Activated CD8-positive, alpha-beta memory T cell treated with anti-CD3 and anti-CD28 coated beads, Interleukin-2, amount 10 ng/mL, durations not matched to agents 7 days and 5 days (primary cell): Measurements from ENCODE around the gene PLCH1. TPM values are rescaled to one million over a fixed set of nuclear protein-coding genes. Genes with fewer than 3 reads are reported as not detected.

ENCODE experiments used
- ATAC-seq: fragments of 150-1000 bp; cut with Tn5 transposase; one replicate; pipeline ENCODE4 v1.10.0; 2021; ENCODE audit warnings: moderate library complexity
- CTCF ChIA-PET: fragments of 350-600 bp; sonication (Branson Sonifier 250); formaldehyde crosslinking; loops from one replicate; lab custom pipeline; 2021; ENCODE audit warnings: antibody characterized with exemption; lab: Charles Lee
- DNase-seq: peaks from one replicate; pipeline ENCODE4 v3.0.0-alpha.2; 2020
- H3K27ac Mint-ChIP-seq: one replicate; pipeline ENCODE4 v1.8.0; 2021; ENCODE audit warnings: mild to moderate bottlenecking, mixed read lengths
- H3K27me3 Mint-ChIP-seq: one replicate; pipeline ENCODE4 v1.8.0; 2021; ENCODE audit warnings: mixed read lengths
- H3K36me3 Mint-ChIP-seq: one replicate; pipeline ENCODE4 v1.8.0; 2021; ENCODE audit warnings: mild to moderate bottlenecking, mixed read lengths
- H3K4me1 Mint-ChIP-seq: one replicate; pipeline ENCODE4 v1.8.0; 2021; ENCODE audit warnings: mixed read lengths
- H3K4me3 Mint-ChIP-seq: one replicate; pipeline ENCODE4 v1.8.0; 2021; ENCODE audit warnings: mild to moderate bottlenecking, moderate library complexity, mixed read lengths
- H3K9me3 Mint-ChIP-seq: one replicate; pipeline ENCODE4 v1.8.0; 2022; ENCODE audit warnings: low read depth, mixed read lengths
- total RNA-seq, 2 experiments: library from RNA; stranded (reverse); gene quantifications; one replicate each; pipeline ENCODE4 v1.2.3, GENCODE V29; 2021

Gene PLCH1
- total RNA-seq, 2 experiments from 2014 or later, result 0.26 to 0.58 TPM

DNA sequence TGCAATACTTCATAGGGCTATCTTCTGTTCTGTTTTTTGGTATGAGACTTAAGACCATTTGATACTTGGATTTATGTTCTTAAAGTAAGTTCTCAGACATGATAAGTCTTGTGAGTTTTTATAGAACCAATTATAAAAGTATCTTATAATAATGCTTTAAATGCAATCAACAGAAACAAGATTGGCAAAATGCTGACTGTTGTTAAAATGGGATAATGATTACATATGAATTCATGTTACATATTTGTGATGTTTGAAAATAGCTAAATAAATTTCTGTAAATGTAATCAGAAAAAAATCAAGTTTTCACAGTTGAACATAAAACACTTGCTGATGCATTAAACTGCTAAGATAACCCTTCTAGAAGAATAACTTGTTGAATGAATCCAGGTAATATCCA is 148.3 kb downstream of the PLCH1 start:
- H3K27me3 Mint-ChIP-seq, result no peaks in the 10 kb centered on the region
- H3K36me3 Mint-ChIP-seq, result no peaks in the 10 kb centered on the region
- DNase-seq (no peak), ATAC-seq (no peak)
- CTCF ChIA-PET, result no interaction called here
- no peak overlapping the region for H3K4me3 Mint-ChIP-seq
- no peaks in the 10 kb centered on the region for H3K9me3 Mint-ChIP-seq
- no peaks in the 10 kb centered on the region for H3K4me1 Mint-ChIP-seq
- no peak overlapping the region for H3K27ac Mint-ChIP-seq

DNA sequence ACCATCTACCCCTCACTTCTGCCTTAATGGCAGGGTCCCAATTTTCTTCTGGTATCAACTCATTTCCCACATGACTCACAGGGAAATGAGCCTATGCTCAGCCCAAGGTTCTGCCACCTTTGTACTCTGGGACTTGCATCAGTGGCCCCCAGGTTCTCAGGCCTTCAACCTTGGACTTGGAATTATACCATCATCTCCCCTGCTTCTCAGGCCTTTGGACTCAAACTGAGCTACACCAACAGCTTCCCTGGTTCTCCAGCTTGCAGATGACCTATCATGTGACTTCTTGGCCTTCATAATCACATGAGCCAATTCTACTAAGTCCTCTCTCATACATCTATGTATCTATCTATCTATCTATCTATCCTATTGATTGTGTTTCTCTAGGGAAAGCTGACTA is 149.5 kb downstream of the PLCH1 start:
- CTCF ChIA-PET, result no interaction called here
- Mint-ChIP-seq H3K9me3 (no peaks in the 10 kb centered on the region), H3K4me3 (no peak overlapping the region), H3K4me1 (no peaks in the 10 kb centered on the region), H3K27ac (no peak overlapping the region), H3K27me3 (no peaks in the 10 kb centered on the region), H3K36me3 (no peaks in the 10 kb centered on the region)
- DNase-seq (no peak), ATAC-seq (no peak)

DNA sequence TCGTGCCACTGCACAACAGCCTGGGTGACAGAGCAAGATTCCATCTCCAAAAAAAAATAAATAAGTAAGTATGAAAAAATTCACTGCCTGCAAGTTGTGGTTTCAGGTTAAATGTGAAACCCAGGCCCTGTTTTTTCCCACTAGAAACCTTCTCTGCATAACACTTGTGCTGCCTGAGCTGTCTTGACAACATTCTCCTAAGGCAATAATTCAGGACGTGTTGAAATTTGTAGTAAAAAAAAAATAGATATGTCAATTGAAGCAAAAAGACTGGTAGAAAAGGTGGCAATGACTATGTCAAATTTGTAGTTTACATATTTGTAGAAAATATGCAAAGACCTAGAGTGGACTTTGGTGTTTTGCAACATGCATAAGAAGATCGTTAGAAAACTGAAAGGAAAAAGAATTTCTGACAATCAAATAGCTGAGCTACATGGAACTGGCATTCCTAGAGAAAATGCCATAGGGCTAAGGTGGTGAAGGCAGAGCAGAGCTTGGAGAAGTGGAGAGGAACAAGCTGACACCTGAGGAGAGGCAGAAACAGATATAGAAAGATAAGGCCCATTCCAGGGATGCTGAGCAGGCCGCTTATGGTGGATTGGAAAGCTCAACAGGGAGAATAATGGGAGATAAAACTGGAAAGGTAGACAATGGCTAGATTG is 150.2 kb downstream of the PLCH1 start:
- no peak for ATAC-seq
- CTCF ChIA-PET, result no interaction called here
- no peaks in the 10 kb centered on the region for H3K27me3 Mint-ChIP-seq
- no peak for DNase-seq
- no peaks in the 10 kb centered on the region for H3K36me3 Mint-ChIP-seq
- H3K9me3 Mint-ChIP-seq, result no peaks in the 10 kb centered on the region
- H3K27ac Mint-ChIP-seq, result no peak overlapping the region
- no peaks in the 10 kb centered on the region for H3K4me1 Mint-ChIP-seq
- H3K4me3 Mint-ChIP-seq, result no peak overlapping the region

DNA sequence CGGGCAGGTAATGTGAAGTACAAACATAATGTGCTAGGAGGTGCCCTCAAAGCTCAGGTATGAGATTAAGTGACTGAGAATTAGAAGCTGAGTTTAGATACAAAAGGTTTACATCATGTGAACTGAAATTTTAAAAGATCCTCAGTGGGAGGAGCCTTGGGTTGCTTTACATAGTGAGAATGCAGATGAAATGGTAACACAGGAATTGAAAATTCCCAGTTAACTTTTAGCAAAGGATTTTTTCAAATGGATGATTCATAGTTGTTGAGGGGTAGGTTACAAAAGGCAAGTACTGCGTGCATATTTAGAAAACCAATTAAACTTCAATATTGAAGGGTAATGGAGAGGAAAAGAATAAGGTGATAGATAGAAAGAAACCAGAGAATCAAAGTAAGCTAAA is 157.3 kb downstream of the PLCH1 start:
- CTCF ChIA-PET, result no interaction called here
- Mint-ChIP-seq H3K9me3 (no peaks in the 10 kb centered on the region), H3K36me3 (no peaks in the 10 kb centered on the region), H3K4me1 (no peaks in the 10 kb centered on the region), H3K27me3 (peaks cover 10% of the 10 kb centered on the region), H3K4me3 (no peak overlapping the region), H3K27ac (no peak overlapping the region)
- ATAC-seq (no peak), DNase-seq (no peak)

DNA sequence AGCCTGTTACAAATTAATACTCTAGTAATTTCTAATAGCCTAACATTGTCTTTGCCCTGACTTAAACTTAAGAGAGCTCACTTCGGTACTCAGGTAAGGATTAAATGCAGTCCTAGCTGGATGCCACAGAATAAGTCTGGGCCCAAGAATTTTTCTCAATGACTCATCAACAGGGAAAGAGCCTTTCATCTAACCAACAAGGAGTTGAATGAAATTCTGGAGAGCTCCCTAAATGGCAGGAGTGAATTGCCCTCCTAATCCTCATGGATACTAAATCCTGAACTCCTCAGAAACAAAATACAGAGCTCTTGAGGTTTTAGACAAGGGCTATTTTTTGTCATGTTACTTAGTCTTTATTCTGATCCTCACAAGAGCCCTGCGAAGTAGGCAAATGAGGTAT is 159.5 kb downstream of the PLCH1 start:
- peaks cover 14% of the 10 kb centered on the region for H3K27me3 Mint-ChIP-seq
- no peak for DNase-seq
- H3K4me1 Mint-ChIP-seq, result no peaks in the 10 kb centered on the region
- no peak for ATAC-seq
- H3K27ac Mint-ChIP-seq, result no peak overlapping the region
- no peak overlapping the region for H3K4me3 Mint-ChIP-seq
- H3K9me3 Mint-ChIP-seq, result no peaks in the 10 kb centered on the region
- CTCF ChIA-PET, result no interaction called here
- no peaks in the 10 kb centered on the region for H3K36me3 Mint-ChIP-seq

DNA sequence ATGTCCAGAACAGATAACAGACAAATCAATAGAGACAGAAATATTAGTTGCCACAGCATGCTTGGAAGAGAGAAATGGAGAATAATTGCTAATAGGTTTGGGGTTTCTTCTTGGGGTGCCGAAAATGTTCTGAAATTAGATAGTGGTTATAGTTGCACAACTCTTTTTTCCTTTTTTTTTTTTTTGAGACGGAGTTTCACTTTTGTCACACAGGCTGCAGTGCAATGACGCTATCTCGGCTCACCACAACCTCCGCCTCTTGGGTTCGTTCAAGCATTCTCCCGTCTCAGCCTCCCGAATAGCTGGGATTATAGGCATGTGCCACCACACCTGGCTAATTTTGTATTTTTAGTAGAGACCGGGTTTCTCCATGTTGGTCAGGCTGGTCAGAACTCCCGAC is 163.3 kb downstream of the PLCH1 start:
- Mint-ChIP-seq H3K27ac (no peak overlapping the region), H3K4me1 (no peaks in the 10 kb centered on the region), H3K9me3 (no peaks in the 10 kb centered on the region), H3K27me3 (peaks cover 18% of the 10 kb centered on the region), H3K4me3 (no peak overlapping the region), H3K36me3 (no peaks in the 10 kb centered on the region)
- ATAC-seq (no peak), DNase-seq (no peak)
- CTCF ChIA-PET, result no interaction called here

DNA sequence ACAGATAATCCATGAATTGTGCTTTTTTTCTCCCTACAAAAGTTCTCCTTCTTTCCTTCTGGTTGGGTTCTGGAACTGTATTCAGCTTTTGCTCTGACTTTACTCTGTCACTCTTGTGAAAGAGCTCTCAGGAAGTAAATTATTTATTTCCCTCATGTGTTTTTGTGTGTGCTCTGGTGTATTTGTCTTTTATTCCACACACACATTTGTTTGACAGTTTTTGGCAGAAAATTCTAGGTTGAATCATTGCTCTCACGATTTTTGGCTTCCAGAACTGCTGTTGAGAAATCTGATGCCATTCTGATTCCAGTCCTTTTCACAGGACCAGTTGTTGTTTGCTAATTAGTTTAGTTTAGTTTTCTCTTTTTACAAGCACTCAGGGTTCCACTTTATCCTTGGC is 172.8 kb downstream of the PLCH1 start:
- H3K27me3 Mint-ChIP-seq, result peaks cover 10% of the 10 kb centered on the region
- no peaks in the 10 kb centered on the region for H3K4me1 Mint-ChIP-seq
- H3K9me3 Mint-ChIP-seq, result no peaks in the 10 kb centered on the region
- no peak overlapping the region for H3K27ac Mint-ChIP-seq
- CTCF ChIA-PET, result no interaction called here
- DNase-seq (no peak), ATAC-seq (no peak)
- H3K4me3 Mint-ChIP-seq, result no peak overlapping the region
- no peaks in the 10 kb centered on the region for H3K36me3 Mint-ChIP-seq

DNA sequence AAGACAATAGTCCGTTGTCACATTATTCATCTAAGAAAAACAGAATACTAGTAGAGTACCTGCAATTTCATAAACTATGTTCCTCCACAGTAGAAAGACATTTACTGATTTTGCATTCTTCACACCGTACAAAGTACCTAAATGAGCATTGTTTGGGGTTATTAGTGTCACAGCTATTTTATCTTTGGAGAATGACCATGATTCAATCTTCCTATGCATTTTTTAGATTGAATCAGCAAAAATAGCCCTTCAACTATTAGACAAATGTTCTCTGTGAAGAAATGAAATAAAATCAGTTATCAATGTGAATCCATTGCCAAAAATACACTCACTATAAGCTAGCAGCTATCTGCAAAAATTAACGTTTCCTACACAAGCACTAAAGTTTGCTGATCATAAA is 176.6 kb downstream of the PLCH1 start:
- DNase-seq, result no peak
- Mint-ChIP-seq H3K27ac (no peak overlapping the region), H3K4me1 (no peaks in the 10 kb centered on the region), H3K36me3 (no peaks in the 10 kb centered on the region), H3K4me3 (no peak overlapping the region), H3K27me3 (peaks cover 6% of the 10 kb centered on the region), H3K9me3 (no peaks in the 10 kb centered on the region)
- CTCF ChIA-PET, result no interaction called here
- ATAC-seq, result no peak

DNA sequence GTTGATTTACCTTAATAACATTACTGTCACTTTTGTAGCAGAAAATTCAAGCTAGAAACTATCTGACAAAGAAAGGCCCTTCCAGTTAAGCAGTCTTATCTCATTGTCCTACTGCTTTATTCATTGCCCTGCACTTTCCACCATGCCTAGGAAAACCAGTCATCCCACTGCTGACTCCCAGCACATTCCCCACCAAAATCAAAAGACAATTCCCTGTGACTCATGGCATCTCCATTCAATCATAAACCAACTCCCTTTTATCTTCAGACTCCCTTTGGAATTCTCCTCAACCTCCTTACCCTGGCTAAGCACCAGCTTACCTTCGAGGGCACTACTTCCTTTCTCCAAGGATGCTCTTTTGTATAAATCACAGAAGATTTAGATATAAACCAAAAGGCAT is 184.3 kb downstream of the PLCH1 start:
- no peaks in the 10 kb centered on the region for H3K27me3 Mint-ChIP-seq
- CTCF ChIA-PET, result no interaction called here
- peaks cover 4% of the 10 kb centered on the region for H3K4me1 Mint-ChIP-seq
- H3K36me3 Mint-ChIP-seq, result no peaks in the 10 kb centered on the region
- no peaks in the 10 kb centered on the region for H3K9me3 Mint-ChIP-seq
- ATAC-seq (no peak), DNase-seq (no peak)
- H3K4me3 Mint-ChIP-seq, result no peak overlapping the region
- no peak overlapping the region for H3K27ac Mint-ChIP-seq

DNA sequence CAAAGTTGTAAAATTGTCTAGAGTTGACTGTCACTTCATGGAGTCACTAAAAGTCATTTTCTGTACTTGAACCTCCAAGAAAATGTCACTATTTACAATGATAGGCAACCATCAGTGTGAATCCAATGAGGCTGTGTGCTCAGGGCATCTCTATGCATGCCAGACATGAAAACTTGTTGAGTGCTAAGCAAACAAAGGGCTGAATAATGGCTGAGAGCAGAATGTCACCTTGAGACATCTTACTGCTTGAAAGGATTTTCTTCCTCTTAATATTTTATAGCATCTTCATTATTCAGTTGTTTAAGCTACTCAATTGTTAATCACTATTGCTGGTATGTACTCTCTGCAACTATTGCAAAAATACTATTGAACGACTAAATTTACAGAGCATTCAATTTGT is 184.7 kb downstream of the PLCH1 start:
- Mint-ChIP-seq H3K27me3 (no peaks in the 10 kb centered on the region), H3K9me3 (no peaks in the 10 kb centered on the region), H3K27ac (no peak overlapping the region), H3K4me1 (peaks cover 8% of the 10 kb centered on the region), H3K36me3 (no peaks in the 10 kb centered on the region), H3K4me3 (no peak overlapping the region)
- ATAC-seq (no peak), DNase-seq (no peak)
- CTCF ChIA-PET, result no interaction called here

DNA sequence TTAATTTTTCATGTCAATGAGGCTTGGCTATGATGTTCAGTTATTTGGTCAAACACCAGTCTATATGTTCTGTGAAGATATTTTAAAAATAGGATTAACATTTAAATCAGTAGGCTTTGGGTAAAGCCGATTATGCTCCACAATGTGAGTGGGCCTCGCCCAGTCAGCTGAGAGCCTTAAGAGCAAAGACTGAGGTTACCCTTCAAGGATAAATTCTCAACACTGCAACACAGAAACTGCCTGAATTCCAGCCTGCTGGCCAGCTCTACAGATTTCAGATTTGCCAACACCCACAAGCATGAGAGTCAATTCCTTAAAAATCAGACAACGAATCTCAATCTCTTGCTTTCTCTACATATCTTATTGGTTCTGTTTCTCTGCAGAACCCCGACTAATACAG is 188.3 kb downstream of the PLCH1 start:
- ATAC-seq, result no peak
- Mint-ChIP-seq H3K27me3 (no peaks in the 10 kb centered on the region), H3K4me3 (no peak overlapping the region), H3K27ac (no peak overlapping the region), H3K36me3 (no peaks in the 10 kb centered on the region), H3K9me3 (peaks cover 3% of the 10 kb centered on the region), H3K4me1 (peaks cover 32% of the 10 kb centered on the region)
- DNase-seq, result no peak
- CTCF ChIA-PET, result no interaction called here

DNA sequence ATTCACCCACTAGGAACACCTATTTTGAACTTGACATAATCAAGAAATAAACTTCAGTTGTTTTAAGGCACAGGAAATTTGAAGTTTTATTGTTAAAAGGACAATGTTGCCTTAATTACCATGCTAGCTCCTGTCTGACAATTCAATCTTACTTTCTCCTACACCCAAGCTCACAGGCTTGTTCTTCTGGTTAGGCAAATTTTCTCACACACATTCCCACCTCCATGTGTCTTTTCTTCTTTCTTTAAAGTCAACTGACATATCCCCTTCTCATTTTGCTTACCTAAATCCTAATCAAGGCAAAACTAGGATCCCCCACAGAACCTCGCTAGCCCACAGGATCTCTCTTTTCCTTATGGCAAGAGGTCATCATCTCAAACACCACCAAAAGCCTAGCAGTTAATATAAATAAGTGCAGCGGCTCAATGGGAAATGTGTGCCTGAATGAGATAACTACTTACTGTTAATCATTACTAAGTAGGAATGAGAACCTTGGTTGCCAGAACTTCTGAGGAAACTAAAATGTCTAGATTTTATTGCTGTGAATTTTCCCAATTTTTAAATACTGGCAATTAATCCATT is 189.3 kb downstream of the PLCH1 start:
- DNase-seq, result no peak
- Mint-ChIP-seq H3K9me3 (peaks cover 3% of the 10 kb centered on the region), H3K36me3 (no peaks in the 10 kb centered on the region), H3K4me1 (peaks cover 32% of the 10 kb centered on the region), H3K4me3 (no peak overlapping the region), H3K27ac (peak overlapping the region; percentile 41), H3K27me3 (no peaks in the 10 kb centered on the region)
- ATAC-seq, result no peak
- CTCF ChIA-PET, result interaction anchor here (1.7 kb wide), 1 partner anchor 251 kb away, joined by 6 read pairs; the partner anchor contains the start of gene C3orf33

DNA sequence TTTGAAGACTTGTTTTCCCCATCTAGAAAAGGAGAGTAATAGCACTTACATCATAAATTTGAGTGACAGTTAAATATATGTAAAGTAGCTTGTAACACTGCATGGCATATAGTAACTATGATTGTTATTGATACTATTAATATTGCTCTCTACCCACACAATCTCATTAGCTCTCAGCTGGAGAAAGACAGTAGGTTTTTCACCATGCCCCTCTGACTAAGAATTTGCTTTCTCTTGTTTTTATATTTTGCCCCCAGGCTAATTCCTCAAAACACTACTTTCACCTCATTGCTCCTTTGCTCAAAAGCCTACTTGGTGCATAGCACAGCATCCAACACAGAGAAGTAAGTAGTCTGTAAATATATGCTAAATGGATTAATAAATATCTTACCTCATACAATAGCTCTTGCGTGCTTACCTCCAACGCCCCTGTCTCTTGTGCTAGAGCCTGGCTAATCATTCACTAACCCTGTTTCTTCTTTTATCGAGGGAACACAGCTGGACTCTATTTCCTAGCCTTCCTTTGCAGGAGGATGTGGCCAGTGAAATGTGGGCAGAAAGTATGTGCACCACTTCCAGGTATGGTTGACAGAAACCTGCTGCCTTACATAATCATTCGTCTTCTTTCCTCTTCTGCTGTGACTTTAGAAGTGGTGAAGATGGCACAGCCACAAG is 190.0 kb downstream of the PLCH1 start:
- Mint-ChIP-seq H3K27ac (peak overlapping the region; percentile 41), H3K4me1 (peaks cover 32% of the 10 kb centered on the region), H3K4me3 (no peak overlapping the region), H3K36me3 (no peaks in the 10 kb centered on the region), H3K27me3 (no peaks in the 10 kb centered on the region), H3K9me3 (peaks cover 3% of the 10 kb centered on the region)
- peak; percentile 62 for ATAC-seq
- DNase-seq, result peak; percentile 64
- CTCF ChIA-PET, result interaction anchor here (1.7 kb wide), 1 partner anchor 251 kb away, joined by 6 read pairs; the partner anchor contains the start of gene C3orf33

DNA sequence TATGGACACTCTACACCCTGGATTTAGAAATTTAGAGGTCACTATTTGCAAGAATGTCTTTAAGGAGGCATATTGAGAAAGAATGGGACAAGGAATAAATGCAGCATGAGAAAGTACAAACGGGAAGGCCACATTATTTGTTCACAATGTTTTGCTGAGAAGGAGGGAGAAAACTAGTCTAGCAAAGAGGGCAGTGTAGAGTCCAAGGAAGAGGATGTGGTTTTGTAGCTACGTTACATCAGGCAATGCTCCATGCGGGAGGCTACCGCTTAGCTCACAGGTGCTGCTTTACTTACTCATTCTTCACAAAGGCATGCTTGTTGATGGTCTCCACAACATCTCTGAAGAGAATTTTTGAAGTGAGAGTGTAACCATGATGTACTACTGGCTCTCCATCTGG is 191.1 kb downstream of the PLCH1 start:
- CTCF ChIA-PET, result interaction anchor here (1.7 kb wide), 1 partner anchor 252 kb away, joined by 6 read pairs; the partner anchor contains the start of gene C3orf33
- ATAC-seq (peak; percentile 79), DNase-seq (peak; percentile 56)
- H3K4me1 Mint-ChIP-seq, result peaks cover 41% of the 10 kb centered on the region
- H3K36me3 Mint-ChIP-seq, result no peaks in the 10 kb centered on the region
- H3K4me3 Mint-ChIP-seq, result no peak overlapping the region
- H3K9me3 Mint-ChIP-seq, result peaks cover 3% of the 10 kb centered on the region
- H3K27me3 Mint-ChIP-seq, result no peaks in the 10 kb centered on the region
- H3K27ac Mint-ChIP-seq, result peak overlapping the region; percentile 45
